RWPE2 (cell line): Measurements from ENCODE around the gene RGL1.

Experiments used
- ATAC-seq: fragments of 200-7000 bp; cut with Tn5 transposase; 3 replicates; pipeline ENCODE4 v1.9.1; 2021; ENCODE audit warnings: low read depth
- DNase-seq: peaks from one replicate; pipeline ENCODE4 v3.0.0-alpha.2; 2020; ENCODE audit warnings: low spot score
- H3K27ac ChIP-seq: fragments of 450-650 bp; 2 replicates; pipeline ENCODE4 v1.5.1; 2017; ENCODE audit warnings: mild to moderate bottlenecking; ENCODE audit not compliant: poor library complexity, severe bottlenecking
- H3K27me3 ChIP-seq: fragments of 250-450 bp; sonication (Bioruptor Pico); 2 replicates; pipeline ENCODE4 v1.5.1; 2021; ENCODE audit warnings: mild to moderate bottlenecking, moderate library complexity; ENCODE audit not compliant: insufficient read depth, poor library complexity, severe bottlenecking
- H3K36me3 ChIP-seq: fragments of 250-450 bp; sonication (Bioruptor Pico); 2 replicates; pipeline ENCODE4 v1.5.1; 2020; ENCODE audit warnings: low read depth, mild to moderate bottlenecking, moderate library complexity
- H3K4me1 ChIP-seq: fragments of 250-450 bp; sonication (Bioruptor Pico); 2 replicates; pipeline ENCODE4 v1.5.1; 2021; ENCODE audit warnings: mild to moderate bottlenecking, moderate library complexity; ENCODE audit not compliant: insufficient read depth, poor library complexity, severe bottlenecking
- H3K4me3 ChIP-seq: fragments of 250-450 bp; sonication (Bioruptor Pico); 2 replicates; pipeline ENCODE4 v1.5.1; 2021; ENCODE audit warnings: mild to moderate bottlenecking, moderate library complexity; ENCODE audit not compliant: severe bottlenecking
- H3K9me3 ChIP-seq: fragments of 250-450 bp; sonication (Bioruptor Pico); 2 replicates; pipeline ENCODE4 v1.5.1; 2021; ENCODE audit warnings: mild to moderate bottlenecking, moderate library complexity; ENCODE audit not compliant: severe bottlenecking
- TF ChIP-seq, protein P1 (sequence below): fragments of 450-650 bp; IDR thresholded peaks from one replicate; pipeline ENCODE4 v1.5.1; 2017; ENCODE audit warnings: mild to moderate bottlenecking, moderate library complexity; ENCODE audit not compliant: poor library complexity, severe bottlenecking

The RGL1 gene

DNA sequence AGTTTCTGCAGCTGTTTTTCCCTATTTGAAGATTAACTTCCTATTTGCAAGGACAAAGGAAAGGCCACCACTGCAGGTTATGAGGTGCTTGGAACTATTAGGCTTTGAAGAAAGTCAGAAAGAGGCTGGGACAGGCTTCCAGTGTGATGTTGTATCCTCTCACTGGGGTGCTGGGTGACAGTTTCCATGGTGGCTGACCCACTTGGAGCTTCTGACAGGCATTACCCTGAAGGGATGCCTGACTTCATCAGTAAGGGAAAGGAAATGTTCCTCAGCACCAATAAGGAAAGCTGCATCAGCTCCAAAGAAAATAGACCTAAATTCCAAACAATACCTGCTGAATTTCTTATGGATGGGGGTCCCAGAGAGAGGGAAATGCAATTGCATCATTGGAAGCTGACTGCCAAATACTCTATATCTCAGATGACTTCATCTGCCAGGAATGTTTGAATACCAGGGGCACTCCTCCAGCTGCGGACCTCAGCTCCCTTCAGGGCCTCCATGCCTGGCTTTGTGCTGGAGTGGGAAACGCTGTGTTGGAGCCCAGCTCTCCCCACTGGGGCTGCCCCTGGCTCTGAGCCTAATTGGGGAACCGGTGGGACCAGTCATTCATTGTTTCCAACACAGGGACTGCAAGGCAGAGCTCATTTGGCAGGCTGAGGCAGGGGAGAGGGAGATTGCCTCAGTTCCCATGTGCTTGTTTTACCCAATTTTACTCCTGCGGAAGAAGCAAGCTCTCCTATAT, 76.6 kb downstream of the RGL1 start:
- TF ChIP-seq, protein P1, sequence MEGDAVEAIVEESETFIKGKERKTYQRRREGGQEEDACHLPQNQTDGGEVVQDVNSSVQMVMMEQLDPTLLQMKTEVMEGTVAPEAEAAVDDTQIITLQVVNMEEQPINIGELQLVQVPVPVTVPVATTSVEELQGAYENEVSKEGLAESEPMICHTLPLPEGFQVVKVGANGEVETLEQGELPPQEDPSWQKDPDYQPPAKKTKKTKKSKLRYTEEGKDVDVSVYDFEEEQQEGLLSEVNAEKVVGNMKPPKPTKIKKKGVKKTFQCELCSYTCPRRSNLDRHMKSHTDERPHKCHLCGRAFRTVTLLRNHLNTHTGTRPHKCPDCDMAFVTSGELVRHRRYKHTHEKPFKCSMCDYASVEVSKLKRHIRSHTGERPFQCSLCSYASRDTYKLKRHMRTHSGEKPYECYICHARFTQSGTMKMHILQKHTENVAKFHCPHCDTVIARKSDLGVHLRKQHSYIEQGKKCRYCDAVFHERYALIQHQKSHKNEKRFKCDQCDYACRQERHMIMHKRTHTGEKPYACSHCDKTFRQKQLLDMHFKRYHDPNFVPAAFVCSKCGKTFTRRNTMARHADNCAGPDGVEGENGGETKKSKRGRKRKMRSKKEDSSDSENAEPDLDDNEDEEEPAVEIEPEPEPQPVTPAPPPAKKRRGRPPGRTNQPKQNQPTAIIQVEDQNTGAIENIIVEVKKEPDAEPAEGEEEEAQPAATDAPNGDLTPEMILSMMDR, result no peak
- no peaks in the 10 kb centered on the region for H3K36me3 ChIP-seq
- no peak overlapping the region for H3K4me3 ChIP-seq
- H3K9me3 ChIP-seq, result no peaks in the 10 kb centered on the region
- ATAC-seq (peak; percentile 94), DNase-seq (peak; percentile 75)
- H3K4me1 ChIP-seq, result peaks cover 11% of the 10 kb centered on the region
- peak overlapping the region; percentile 31 for H3K27ac ChIP-seq
- H3K27me3 ChIP-seq, result no peaks in the 10 kb centered on the region

DNA sequence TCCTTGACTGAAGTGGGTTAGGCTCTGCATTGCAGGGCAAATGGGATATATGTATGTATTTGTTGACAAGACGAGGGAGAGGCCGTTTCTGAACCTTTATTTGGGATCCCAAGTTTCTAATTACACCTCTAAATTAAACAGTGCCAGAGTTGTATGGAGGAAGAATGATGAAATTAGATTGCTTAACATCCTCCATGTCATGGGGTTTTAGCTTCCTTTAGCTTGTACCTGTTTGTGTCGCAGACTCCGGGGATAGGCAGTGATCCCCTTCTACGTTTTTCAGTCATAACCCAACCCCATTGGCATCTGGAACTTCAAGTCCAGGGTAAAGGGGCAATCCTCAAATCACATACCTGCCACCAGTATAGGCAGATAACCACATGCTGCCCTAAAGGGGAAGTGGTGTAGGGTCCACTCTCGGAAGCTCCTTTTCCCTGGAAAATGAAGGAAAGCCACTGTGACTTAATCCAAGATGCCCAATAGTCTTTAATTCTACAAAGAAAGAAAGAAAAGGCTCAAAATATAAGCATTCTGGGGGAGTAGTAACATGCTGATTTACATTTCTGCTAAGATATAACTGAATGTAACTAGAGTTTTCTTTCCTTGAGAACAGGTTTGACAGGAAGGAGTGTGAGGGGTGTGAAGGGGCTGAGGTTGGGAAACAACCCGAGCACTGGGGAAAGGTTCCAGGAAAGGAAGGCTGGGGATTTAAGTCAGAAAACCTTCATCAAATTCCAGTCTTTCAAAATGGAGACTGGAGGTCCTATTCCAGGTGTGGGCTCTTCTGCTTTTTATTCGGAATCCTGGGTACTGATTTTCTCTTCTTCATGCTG, 77.6 kb downstream of the RGL1 start:
- TF ChIP-seq, protein P1, result no peak
- no peak for DNase-seq
- peak overlapping the region; percentile 31 for H3K27ac ChIP-seq

DNA sequence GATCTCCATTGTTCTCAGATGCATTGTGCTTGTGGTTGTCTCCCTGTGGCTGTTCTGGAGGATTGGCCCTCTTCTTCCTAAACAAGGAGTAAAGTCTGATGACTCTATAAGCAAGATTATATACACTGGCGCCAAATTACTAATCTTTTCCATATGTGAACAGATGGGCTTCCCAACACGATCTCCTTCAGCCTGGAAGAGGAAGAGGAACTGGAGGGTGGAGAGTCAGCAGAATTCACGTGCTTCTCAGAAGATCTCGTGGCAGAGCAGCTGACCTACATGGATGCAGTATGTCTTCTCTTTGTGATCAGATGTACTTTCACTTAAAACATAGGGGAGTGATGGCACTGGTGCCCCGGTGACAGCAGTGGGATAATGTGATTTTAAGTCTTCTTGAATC, 78.7 kb downstream of the RGL1 start:
- no peak for ATAC-seq

More for the DNA sequence above, 77.6 kb downstream of the RGL1 start:
- Histone ChIP-seq H3K4me1 (peaks cover 11% of the 10 kb centered on the region), H3K9me3 (no peaks in the 10 kb centered on the region), H3K36me3 (no peaks in the 10 kb centered on the region), H3K27me3 (no peaks in the 10 kb centered on the region), H3K4me3 (no peak overlapping the region)
- no peak for ATAC-seq

DNA sequence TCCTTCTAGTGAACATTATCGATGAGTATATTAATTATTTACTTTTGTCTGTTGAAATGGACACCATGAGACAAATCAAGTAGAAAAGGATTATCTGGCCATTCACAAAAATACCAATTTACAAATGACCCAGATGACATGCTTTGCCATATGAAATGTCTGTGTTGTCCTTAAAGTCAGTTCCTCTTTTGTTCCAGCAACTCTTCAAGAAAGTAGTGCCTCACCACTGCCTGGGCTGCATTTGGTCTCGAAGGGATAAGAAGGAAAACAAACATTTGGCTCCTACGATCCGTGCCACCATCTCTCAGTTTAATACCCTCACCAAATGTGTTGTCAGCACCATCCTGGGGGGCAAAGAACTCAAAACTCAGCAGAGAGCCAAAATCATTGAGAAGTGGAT, 79.6 kb downstream of the RGL1 start:
- H3K4me1 ChIP-seq, result peaks cover 11% of the 10 kb centered on the region
- no peaks in the 10 kb centered on the region for H3K36me3 ChIP-seq
- TF ChIP-seq, protein P1, result no peak
- ATAC-seq (no peak), DNase-seq (no peak)
- no peak overlapping the region for H3K4me3 ChIP-seq
- no peaks in the 10 kb centered on the region for H3K9me3 ChIP-seq
- H3K27me3 ChIP-seq, result no peaks in the 10 kb centered on the region
- H3K27ac ChIP-seq, result no peak overlapping the region

More for the DNA sequence above, 78.7 kb downstream of the RGL1 start:
- Histone ChIP-seq H3K4me1 (peaks cover 11% of the 10 kb centered on the region), H3K27ac (no peak overlapping the region), H3K27me3 (no peaks in the 10 kb centered on the region), H3K36me3 (no peaks in the 10 kb centered on the region), H3K4me3 (no peak overlapping the region), H3K9me3 (no peaks in the 10 kb centered on the region)
- TF ChIP-seq, protein P1, result no peak
- no peak for DNase-seq
